Measurements from ENCODE around the gene ACIN1.

The ACIN1 gene

GRCh38 chr14:23076785-23077408, 18.0 kb downstream of the ACIN1 start:
- DNase-seq = no peak

GRCh38 chr14:23074906-23075305, 20.0 kb downstream of the ACIN1 start:
- DNase-seq = no peak

GRCh38 chr14:23071921-23072539, 22.9 kb downstream of the ACIN1 start:
- DNase-seq = no peak

- no peak for DNase-seq
Observed at GRCh38 chr14:23071244-23071920, 23.6 kb downstream of the ACIN1 start.

GRCh38 chr14:23070262-23071129, 24.4 kb downstream of the ACIN1 start:
- no peak for DNase-seq

- DNase-seq = no peak
Observed at GRCh38 chr14:23069413-23069806, 25.5 kb downstream of the ACIN1 start.

GRCh38 chr14:23068789-23069412, 26.0 kb downstream of the ACIN1 start:
- no peak for DNase-seq

- DNase-seq = no peak
Observed at GRCh38 chr14:23067847-23068788, 26.8 kb downstream of the ACIN1 start.

GRCh38 chr14:23066855-23067744, 27.8 kb downstream of the ACIN1 start:
- DNase-seq = no peak

GRCh38 chr14:23066368-23066767, 28.6 kb downstream of the ACIN1 start:
- DNase-seq = no peak

GRCh38 chr14:23063601-23064000, 31.3 kb downstream of the ACIN1 start:
- no peak for DNase-seq

- no peak for DNase-seq
Observed at GRCh38 chr14:23062002-23062401, 32.9 kb downstream of the ACIN1 start.

GRCh38 chr14:23060536-23061260, 34.2 kb downstream of the ACIN1 start:
- no peak for DNase-seq

GRCh38 chr14:23058654-23059504, 36.1 kb downstream of the ACIN1 start:
- no peak for DNase-seq

- no peak for DNase-seq
Observed at GRCh38 chr14:23057757-23058653, 36.9 kb downstream of the ACIN1 start.

GRCh38 chr14:23056956-23057756, 37.8 kb downstream of the ACIN1 start, which contains the start of gene CDH24:
CDH24 (minus strand) TSS chr14:23057520; CDS start chr14:23055733, 1,787 bp downstream.
- DNase-seq = no peak

Data from Kasumi-1 (cell line).